Measurements from ENCODE around the gene LINC00305.

The LINC00305 gene

DNA sequence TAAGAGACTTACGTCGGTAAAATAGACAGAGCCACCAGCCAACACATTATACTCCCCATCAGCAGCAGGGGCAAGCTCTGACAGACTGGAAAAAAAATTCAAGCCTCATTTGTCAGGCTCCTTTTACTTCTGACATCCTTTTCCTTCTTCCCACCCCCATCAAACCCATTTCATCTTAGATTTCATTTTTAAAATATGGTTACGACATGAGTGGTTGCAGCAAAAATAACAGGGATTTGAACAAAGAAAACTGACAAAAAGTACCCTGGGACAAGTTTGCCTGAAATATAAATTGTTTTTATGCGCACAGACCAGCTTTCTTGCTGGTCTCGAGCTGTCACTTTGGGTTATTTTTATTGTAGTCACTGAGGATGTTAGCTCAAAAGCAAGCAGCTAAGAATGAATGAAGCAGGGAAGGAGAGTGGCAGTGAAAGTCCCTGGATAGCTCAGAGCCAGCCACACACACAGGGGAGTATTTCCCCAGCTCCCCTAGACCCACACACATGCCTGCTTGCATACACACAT lies 30.7 kb upstream of the LINC00305 start:
- Mint-ChIP-seq H3K27ac (no peak overlapping the region), H3K27me3 (ENCODE audit: low read depth, poor library complexity) (peaks cover 7% of the 10 kb centered on the region)

DNA sequence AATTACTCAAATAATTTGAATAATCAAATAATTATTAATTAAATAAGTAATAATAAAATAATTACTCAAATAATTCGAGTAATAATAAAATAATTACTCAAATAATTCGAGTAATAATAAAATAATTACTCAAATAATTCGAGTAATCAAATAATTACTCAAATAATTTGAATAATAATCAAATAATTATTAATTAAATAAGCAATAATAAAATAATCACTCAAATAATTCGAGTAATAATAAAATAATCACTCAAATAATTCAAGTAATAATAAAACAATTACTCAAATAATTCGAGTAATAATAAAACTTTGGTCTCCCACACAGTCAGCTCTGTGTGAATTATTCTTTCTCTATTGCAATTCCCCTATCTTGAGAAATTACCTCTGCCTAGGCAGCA lies 30.0 kb upstream of the LINC00305 start:
- Mint-ChIP-seq H3K36me3 (ENCODE audit: low read depth) (no peaks in the 10 kb centered on the region), H3K27ac (no peak overlapping the region), H3K27me3 (ENCODE audit: low read depth, poor library complexity) (peaks cover 6% of the 10 kb centered on the region), H3K4me3 (no peak overlapping the region), H3K9me3 (peaks cover 4% of the 10 kb centered on the region), H3K4me1 (peaks cover 47% of the 10 kb centered on the region)
- TF ChIP-seq CTCF (IDR thresholded peaks at IDR 0.05): no peak
- DNase-seq: no peak

More for the DNA sequence above, 30.7 kb upstream of the LINC00305 start:
- DNase-seq: no peak
- no peaks in the 10 kb centered on the region for H3K36me3 Mint-ChIP-seq (ENCODE audit: low read depth)
- TF ChIP-seq CTCF (IDR thresholded peaks at IDR 0.05): no peak
- no peak overlapping the region for H3K4me3 Mint-ChIP-seq
- H3K9me3 Mint-ChIP-seq: peaks cover 4% of the 10 kb centered on the region
- peaks cover 54% of the 10 kb centered on the region for H3K4me1 Mint-ChIP-seq

GRCh38 chr18:64175432-64175831 lies 26.5 kb upstream of the LINC00305 start:
- TF ChIP-seq CTCF (IDR thresholded peaks at IDR 0.05): no peak
- Mint-ChIP-seq H3K27me3 (ENCODE audit: low read depth, poor library complexity) (no peaks in the 10 kb centered on the region), H3K4me3 (no peak overlapping the region), H3K27ac (no peak overlapping the region), H3K9me3 (peaks cover 12% of the 10 kb centered on the region), H3K4me1 (peaks cover 15% of the 10 kb centered on the region), H3K36me3 (ENCODE audit: low read depth) (peaks cover 5% of the 10 kb centered on the region)
- no peak for DNase-seq

DNA sequence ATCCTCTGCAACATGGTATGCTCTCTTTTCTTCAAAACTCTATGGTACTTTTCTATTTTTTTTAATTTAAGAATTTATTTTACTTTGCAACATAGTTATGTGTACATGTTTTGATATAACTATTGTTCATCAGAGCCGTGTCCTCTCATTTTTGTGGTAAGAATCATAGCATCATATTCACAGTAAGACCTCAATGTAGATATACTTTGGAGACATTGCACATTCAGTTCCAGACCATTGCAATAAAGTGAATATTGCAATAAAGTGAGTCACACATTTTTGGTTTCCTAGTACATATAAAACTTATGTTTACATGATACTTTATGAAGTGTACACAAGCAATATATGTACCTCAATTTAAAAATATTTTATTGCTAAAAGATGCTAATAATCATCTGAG lies 22.7 kb upstream of the LINC00305 start:
- Mint-ChIP-seq H3K4me1 (no peaks in the 10 kb centered on the region), H3K4me3 (no peak overlapping the region), H3K9me3 (peaks cover 12% of the 10 kb centered on the region), H3K36me3 (ENCODE audit: low read depth) (peaks cover 5% of the 10 kb centered on the region), H3K27me3 (ENCODE audit: low read depth, poor library complexity) (no peaks in the 10 kb centered on the region), H3K27ac (no peak overlapping the region)
- no peak for TF ChIP-seq CTCF (IDR thresholded peaks at IDR 0.05)
- no peak for DNase-seq

DNA sequence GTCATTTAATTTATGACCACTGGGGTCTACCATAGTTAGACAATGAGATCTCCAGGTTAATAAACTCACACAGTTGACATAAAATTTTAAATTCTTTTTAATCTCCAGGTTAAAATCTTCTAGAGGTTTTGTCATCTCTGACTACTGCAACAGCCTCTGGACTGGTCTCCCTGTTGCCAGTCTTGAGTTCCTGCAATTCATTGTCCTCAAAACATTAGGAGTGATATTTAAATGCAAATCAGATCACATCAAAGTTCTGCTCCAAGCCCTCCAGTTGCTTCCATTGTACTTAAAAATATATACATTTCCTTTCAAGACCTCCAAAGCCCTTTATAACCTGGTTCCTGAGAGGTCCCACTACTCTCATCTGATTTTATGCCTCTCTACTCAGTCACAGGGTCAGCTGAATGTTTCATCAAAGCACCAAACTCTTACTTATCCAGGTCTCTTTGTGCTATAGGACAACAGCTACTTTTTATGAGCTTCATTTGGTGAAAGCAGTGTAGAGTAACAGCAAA lies 18.6 kb upstream of the LINC00305 start:
- no peak overlapping the region for H3K27ac Mint-ChIP-seq
- H3K27me3 Mint-ChIP-seq (ENCODE audit: low read depth, poor library complexity): no peaks in the 10 kb centered on the region
- H3K9me3 Mint-ChIP-seq: peaks cover 3% of the 10 kb centered on the region
- TF ChIP-seq CTCF (IDR thresholded peaks at IDR 0.05): no peak
- no peak overlapping the region for H3K4me3 Mint-ChIP-seq
- no peaks in the 10 kb centered on the region for H3K4me1 Mint-ChIP-seq
- no peak for DNase-seq
- no peaks in the 10 kb centered on the region for H3K36me3 Mint-ChIP-seq (ENCODE audit: low read depth)

GRCh38 chr18:64165906-64166305 lies 17.0 kb upstream of the LINC00305 start:
- no peak overlapping the region for H3K27ac Mint-ChIP-seq
- DNase-seq: no peak
- H3K4me1 Mint-ChIP-seq: no peaks in the 10 kb centered on the region
- no peaks in the 10 kb centered on the region for H3K9me3 Mint-ChIP-seq
- no peak overlapping the region for H3K4me3 Mint-ChIP-seq
- H3K36me3 Mint-ChIP-seq (ENCODE audit: low read depth): no peaks in the 10 kb centered on the region
- H3K27me3 Mint-ChIP-seq (ENCODE audit: low read depth, poor library complexity): no peaks in the 10 kb centered on the region
- no peak for TF ChIP-seq CTCF (IDR thresholded peaks at IDR 0.05)
